Astrocyte of the cerebellum (primary cell): Measurements from ENCODE around the gene TRPV4.

ENCODE experiments used
- DNase-seq: peaks from one replicate; pipeline ENCODE4 v3.0.0-alpha.2; 2011; ENCODE audit warnings: low read depth
- H3K4me3 ChIP-seq: 2 replicates; pipeline ENCODE4 v1.5.1; 2011; ENCODE audit warnings: mild to moderate bottlenecking, low read depth, low read length, moderate library complexity
- CTCF ChIP-seq: IDR thresholded peaks from 2 replicates; pipeline ENCODE4 v1.5.1; 2012; ENCODE audit warnings: low read length, low read depth, moderate library complexity, mild to moderate bottlenecking; ENCODE audit errors: missing control alignments
- in situ Hi-C: cut with HindIII; loops from 2 replicates; pipeline ENCODE4 v1.10.0; 2017; ENCODE audit warnings: low sequenced_read_pairs

Gene TRPV4

GRCh38 chr12:109735825-109736551 lies 97.2 kb downstream of the TRPV4 start:
- no peak for DNase-seq
- no peak for TF ChIP-seq CTCF
- in situ Hi-C loops: no loop called here
- no peak overlapping the region for H3K4me3 ChIP-seq

GRCh38 chr12:109735051-109735521 lies 98.1 kb downstream of the TRPV4 start:
- no peak for DNase-seq
- no peak overlapping the region for H3K4me3 ChIP-seq
- in situ Hi-C loops: no loop called here
- no peak for TF ChIP-seq CTCF

GRCh38 chr12:109734219-109735000 lies 98.8 kb downstream of the TRPV4 start:
- no peak for DNase-seq
- in situ Hi-C loops: no loop called here
- no peak overlapping the region for H3K4me3 ChIP-seq
- TF ChIP-seq CTCF: no peak
